ENCODE measurements around the gene NR2F2.
A peak's percentile ranks its signal among the peaks of the same experiment; 100 is the strongest.

NR2F2 gene

DNA sequence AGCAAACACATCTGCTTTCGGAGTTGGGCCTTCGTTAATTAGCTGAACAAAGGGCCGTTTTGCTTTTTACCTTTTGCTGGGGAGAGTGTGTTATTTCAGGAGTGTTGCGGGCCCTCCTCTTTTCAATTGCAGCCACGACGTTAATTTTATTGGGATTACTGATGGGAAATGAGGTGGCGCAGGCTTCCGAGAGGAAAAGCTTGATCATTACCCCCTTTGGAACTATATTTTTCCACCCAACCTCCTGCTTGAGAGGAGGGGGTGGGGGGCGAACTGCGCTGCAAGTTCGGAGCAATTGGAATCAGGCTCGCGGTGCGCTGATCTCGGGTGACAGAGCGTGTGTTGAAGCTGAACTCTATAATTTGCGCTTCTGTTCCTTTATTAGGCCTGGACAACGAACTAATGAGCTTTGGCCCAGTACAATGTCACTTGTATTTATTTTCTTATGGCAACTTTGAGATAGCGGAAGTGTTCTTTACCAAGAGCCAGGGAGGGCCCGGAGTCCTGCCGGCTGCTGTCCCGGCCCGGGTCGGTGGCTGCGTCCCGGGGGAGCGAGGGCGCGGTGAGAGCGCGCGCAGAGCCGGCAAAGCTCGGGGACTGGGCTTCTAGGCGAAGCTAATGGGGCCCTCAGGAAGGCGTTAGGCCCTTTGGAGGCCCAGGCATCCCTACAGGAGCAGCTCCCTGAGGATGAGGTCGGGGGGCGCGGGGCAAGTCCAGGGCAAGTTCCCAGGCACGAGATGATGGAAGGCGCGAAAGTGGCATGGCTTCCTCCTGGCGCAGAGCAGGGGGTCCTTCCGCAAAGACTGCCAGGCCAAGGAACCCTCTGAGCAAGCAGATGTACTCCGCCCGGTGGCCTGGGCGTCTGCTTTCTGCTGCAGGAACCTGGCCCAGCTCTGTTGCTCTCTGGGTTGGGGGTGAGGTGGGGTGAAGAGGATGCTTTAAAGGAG is 12.9 kb downstream of the NR2F2 start:
- DNase-seq = no peak

DNA sequence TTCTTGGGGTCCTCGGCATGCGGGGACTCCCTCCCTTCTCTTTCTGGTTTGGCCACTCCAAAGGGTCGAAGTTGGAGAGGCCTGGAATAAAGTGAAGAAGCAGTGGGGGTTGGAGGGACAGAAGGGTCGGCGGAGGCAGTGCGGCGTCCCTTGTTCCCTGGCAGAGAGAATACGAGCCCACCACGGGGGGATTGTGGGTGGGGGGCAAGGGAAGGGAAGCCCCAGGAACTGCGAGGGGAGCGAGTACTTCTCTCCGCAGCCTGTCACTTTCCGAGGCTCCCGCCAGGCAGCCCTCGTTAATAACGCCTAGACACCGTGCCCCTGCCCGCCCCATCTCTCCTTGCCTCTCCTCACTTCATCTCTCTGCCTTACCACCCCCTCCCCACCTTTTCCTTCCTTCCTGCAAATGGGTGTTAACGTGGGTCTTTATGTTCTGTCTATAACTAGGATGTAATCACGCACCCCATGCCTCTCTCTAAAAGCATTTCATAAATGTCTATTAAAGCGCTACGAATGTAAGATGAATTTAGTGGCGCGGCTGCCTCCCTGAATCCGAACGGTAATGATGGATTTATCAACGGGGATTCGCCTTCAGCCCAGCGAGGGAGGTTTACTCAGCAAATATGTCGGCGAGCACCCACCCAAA is 13.7 kb downstream of the NR2F2 start:
- DNase-seq = no peak

- no peak for DNase-seq
Measured at GRCh38 chr15:96344706-96345559, 14.4 kb downstream of the NR2F2 start.

- DNase-seq = peak; percentile 24 to 57 (median 50)
Measured at GRCh38 chr15:96345560-96346399, 15.3 kb downstream of the NR2F2 start.

DNA sequence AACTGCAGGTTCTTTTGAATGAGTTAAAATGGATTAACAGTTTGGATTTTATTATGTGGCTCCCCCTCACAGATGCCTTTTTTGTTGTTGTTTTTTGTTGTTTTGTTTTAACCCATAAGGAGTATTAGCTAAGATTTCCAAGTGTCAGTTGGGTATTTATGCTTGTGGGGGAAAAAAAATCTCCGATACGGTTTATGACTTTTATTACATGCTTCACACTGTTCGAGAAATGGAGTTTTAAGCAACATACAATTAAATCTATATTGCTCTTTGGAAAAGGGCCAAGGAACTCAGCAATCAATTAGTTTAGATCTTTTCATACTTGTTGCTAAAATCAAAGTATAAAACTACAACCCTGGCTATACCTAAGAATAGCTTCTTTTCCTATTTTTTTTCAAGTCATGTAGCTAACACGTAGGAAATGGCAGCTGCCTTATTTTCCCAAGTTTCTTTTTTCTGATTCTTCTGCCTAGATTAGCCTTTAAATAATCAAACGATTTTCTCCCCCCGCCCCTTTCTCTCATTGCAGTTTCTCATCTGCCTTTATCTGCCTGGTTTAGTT is 16.0 kb downstream of the NR2F2 start:
- DNase-seq = no peak

- no peak for DNase-seq
Measured at GRCh38 chr15:96347181-96348111, 16.9 kb downstream of the NR2F2 start.

- DNase-seq = no peak
Measured at GRCh38 chr15:96348112-96349027, 17.9 kb downstream of the NR2F2 start.

DNA sequence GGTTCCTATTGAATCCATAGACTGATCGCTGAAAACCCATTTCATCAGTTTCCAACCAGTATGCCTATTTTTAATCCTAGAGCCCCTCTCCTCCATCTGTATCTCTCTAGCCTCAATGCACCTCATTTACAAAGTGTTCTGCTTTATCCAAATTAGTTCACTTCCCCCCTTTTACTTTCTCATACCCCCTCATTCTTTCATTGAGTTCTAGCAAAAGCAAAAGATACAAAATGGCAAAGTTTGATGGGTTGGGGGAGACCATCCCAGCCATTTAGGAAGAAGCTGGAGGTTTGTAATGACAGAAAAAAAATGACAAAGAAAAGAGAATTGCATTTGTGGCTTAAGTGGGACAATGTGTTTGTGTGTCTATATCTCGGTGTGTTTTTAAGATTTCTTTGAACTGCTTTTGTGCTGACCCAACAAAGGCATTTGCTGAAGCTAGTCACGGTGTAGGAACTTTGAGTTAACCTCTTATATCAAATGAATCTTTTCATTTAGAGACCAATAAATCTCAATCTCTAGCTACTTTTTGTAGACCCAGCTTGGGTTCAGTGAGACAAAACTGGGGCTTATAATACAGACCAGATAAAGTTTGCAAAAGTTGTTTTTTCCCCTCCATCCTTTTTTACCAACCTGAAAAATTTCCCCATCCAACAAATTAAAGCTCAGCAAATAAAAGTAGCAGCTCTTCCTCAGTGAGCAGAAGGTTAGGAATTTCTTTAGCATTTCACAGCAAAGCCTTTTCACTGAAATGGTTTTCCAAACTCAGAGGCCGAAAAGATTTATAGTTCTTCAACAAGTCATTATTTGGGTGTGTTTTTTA is 18.7 kb downstream of the NR2F2 start:
- DNase-seq = no peak

GRCh38 chr15:96349857-96350720 is 19.6 kb downstream of the NR2F2 start:
- no peak for DNase-seq

DNA sequence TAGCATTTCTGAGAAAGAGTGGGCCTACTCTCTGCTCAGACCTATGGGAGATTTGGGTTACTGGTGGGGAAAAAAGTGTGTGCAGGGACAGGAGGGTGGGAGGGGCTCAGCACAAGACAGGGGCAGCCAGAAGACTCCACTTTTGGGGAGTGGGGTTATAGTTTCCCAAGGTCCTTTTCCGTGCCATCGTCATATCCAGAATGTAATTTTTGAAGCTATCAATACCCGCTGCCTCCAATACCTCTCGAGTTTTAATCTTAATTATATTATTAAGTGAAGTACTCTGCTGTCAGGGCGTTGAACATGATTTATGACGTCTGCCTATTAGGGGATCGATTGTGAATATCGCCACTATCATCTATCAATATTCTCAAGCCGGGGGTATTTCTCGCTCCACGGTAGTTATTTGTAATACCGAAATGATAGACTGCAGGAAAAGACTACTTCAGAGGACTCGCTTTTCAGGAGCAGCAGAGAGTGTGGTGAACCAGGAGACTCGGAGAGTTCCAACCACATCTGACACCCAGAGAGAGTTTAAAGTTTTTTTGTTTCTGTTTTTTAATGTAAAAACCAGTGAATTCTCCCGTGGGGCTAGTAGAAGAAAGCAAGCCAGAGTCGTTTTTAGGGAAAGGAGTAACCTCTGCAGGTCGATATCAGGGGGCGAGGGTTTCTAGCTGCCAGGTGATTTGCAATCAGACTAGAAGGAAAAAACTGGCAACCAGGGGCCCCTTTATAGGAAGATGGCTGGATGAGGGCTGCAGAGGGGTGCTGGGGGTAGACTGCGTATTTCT is 20.6 kb downstream of the NR2F2 start:
- no peak for DNase-seq

DNA sequence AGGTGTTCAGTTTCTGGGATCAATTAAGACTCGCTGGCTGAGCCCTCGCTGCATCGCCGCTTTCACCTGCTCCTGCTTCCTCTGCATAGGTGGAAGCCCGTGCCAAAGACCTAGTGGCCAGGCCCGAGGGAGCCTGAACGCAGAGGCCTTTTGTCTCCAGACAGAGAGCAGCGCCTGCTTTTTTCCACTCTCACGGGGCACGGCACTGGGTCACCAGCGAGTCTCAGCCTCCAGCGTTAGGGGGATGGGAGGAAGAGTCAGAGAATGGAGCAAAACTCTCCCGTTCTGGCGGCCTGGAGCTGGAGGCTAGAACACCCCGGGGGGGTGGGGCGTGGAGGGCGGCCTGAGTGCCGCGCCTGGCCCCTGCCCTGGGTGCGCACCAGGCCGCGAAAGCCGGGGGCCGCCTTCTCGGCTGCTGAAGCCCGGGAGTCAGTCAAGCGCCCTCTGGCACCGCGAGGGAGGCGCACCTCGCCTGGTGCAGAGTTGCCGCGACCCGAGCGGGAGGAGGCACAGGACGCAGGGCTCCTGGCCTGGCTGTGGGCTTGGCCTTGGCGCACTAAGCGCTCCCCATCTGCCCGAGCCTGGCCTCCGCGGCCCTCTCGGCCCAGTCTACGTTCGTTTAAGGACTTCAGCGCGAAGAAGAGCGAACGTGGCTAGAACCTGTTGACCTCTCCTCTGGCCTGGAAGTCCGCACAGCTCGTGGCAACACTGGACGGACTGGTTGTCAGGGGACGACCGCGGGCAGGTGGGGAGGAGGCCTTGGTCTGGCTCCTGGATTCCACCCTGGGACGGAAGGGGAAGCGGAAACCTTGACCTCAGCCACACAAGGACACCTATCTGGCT is 21.5 kb downstream of the NR2F2 start:
- DNase-seq = no peak

DNA sequence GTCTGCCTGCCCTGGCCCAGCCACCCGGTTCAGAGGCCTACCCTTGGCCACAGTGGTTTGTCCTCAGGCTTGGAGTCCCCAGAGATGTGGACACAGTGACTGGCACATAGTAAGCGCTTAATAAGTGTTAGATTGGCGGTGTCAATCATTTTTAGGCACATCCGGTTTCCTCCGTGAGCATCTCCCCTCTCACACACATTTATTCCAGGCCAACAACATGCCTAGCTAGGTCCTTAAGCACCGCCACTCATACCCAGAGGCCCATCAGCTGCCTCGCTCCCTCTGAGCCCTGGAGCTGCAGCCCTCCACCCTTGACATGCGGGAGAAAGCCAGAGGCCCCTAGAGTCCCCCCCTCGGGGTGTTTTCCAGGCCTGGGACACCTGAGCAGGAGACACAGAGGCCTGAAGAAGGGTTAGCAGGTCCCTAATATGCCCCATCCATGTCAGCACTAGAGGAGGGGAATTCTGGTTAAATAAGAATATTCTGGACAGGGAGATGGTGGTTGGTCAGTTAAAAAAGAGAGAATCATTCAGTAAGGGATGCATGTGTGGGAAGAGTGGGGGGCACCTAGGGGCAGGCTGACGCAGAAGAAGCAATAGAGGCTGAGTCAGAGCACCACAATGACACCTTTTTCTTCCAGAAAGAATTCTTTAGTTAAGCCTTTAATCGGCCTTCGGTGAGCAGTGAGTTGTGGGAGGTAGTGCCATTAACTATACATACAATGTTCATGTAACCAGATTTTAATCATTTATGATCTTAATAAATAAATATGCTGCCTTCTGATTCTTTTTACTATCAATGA is 22.3 kb downstream of the NR2F2 start:
- no peak for DNase-seq

GRCh38 chr15:96353416-96353929 is 23.0 kb downstream of the NR2F2 start:
- DNase-seq = no peak

- no peak for DNase-seq
Measured at GRCh38 chr15:96353930-96354730, 23.6 kb downstream of the NR2F2 start.
